Measurements from ENCODE around the gene AMMECR1L.

DNA sequence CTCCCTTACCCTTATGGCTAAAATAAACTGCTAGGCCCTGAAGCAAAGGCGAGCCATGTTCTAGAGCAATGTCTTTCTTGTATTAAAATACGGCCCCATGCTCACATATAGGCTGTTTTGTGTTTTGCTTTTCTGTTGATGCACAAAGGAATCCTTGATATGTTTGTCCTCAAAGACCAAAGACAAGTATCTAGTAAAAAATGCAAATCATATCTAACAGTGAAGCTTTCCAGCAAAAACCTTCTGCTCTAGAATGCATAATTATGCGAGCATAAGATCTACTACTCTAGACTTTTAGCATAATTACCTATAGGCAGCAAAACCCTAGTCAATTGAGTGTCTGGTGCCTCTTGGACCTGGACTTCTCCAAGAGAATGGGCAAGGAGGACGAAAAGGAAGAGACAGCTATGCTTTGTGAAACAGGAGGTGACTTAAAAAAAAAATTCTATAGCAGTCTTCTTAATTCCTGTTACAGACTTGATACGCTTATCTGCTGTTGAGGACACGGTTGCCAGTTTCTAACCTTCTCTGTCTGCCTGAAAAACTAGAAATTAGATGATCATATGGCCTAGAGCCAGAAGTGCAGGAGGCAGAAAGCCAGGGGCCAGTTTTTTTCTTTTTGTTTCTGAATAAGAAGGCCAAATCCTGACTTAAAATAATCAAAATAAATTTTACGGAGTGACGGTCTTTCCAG, 1.5 kb upstream of the AMMECR1L start:
- TF ChIP-seq ZKSCAN1 (IDR thresholded peaks at IDR 0.05; ENCODE audit: low read length) = no peak
- no peak for TF ChIP-seq HOXA9 (CRISPR knock-in tag; IDR thresholded peaks at IDR 0.05; ENCODE audit: borderline replicate concordance)
- TF ChIP-seq, protein P1, sequence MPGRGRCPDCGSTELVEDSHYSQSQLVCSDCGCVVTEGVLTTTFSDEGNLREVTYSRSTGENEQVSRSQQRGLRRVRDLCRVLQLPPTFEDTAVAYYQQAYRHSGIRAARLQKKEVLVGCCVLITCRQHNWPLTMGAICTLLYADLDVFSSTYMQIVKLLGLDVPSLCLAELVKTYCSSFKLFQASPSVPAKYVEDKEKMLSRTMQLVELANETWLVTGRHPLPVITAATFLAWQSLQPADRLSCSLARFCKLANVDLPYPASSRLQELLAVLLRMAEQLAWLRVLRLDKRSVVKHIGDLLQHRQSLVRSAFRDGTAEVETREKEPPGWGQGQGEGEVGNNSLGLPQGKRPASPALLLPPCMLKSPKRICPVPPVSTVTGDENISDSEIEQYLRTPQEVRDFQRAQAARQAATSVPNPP (CRISPR knock-in tag; IDR thresholded peaks at IDR 0.05) = no peak
- TF ChIP-seq CEBPB (IDR thresholded peaks at IDR 0.05; ENCODE audit: borderline replicate concordance, low read depth, low read length) = no peak
- TF ChIP-seq SRF (IDR thresholded peaks at IDR 0.05; ENCODE audit: low read depth, low read length) = no peak

All from HepG2 (cell line).